LNCAP (cell line): ENCODE measurements around the gene XRCC4.

Source experiments
- TF ChIP-seq, protein P1 (sequence below): fragments of 450-650 bp; IDR thresholded peaks from 2 replicates; pipeline ENCODE4 v1.5.1; 2017; ENCODE audit warnings: mild to moderate bottlenecking

XRCC4 gene

DNA sequence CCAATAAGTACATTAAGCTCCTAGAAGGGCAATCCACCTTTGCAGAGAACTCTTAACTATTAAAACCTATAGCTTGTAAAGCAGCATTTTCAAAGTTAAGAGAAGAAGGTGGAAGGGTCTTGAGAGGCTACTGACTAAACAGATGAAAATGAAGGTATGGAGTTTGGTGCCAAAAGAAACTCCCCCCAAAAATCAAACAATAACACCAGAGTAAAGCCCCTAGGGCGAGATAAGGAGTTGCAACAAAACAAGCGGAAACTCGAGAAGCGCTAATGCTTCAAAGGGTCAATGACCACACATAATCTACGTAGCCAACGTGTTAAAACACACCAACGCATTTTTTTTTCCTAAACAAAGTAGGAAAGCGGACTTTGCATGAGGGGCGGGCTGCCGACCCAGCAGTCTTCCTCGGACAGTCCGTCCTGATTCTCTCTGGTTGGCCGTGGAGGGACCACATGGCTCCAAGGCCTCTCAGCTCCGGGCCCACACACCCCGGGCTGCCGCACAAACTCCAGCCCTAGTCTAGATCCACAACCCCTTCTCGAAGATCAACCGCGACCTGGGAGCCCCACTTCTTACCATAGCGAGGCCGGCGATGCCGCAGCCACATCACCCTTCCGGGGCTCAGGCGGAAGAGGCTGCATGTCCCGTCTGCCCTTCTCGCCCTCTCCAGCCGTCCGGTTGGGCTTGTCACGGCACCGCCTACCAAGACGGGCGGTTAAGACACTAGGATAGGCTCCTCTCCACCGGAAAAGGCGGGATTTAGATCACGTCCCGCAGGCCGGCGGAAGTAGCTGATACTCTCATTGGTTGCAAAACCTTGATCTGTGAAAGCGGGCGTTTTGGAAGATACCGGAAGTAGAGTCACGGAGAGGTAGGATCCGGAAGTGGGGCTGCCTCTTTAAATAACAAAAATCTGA lies at the start of gene XRCC4, which contains the start of gene TMEM167A:
TSS of gene XRCC4 (plus strand) at position 806 of the 920 bp plus-strand sequence. CDS start 27,373 bp downstream, outside the sequence.
TSS of gene TMEM167A (minus strand) at position 653 of the 920 bp plus-strand sequence. CDS start at position 582, 71 bp downstream.
- TF ChIP-seq, protein P1, sequence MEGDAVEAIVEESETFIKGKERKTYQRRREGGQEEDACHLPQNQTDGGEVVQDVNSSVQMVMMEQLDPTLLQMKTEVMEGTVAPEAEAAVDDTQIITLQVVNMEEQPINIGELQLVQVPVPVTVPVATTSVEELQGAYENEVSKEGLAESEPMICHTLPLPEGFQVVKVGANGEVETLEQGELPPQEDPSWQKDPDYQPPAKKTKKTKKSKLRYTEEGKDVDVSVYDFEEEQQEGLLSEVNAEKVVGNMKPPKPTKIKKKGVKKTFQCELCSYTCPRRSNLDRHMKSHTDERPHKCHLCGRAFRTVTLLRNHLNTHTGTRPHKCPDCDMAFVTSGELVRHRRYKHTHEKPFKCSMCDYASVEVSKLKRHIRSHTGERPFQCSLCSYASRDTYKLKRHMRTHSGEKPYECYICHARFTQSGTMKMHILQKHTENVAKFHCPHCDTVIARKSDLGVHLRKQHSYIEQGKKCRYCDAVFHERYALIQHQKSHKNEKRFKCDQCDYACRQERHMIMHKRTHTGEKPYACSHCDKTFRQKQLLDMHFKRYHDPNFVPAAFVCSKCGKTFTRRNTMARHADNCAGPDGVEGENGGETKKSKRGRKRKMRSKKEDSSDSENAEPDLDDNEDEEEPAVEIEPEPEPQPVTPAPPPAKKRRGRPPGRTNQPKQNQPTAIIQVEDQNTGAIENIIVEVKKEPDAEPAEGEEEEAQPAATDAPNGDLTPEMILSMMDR = no peak

GRCh38 chr5:83029912-83030311 lies 47.4 kb upstream of the XRCC4 start:
- TF ChIP-seq, protein P1 = no peak

DNA sequence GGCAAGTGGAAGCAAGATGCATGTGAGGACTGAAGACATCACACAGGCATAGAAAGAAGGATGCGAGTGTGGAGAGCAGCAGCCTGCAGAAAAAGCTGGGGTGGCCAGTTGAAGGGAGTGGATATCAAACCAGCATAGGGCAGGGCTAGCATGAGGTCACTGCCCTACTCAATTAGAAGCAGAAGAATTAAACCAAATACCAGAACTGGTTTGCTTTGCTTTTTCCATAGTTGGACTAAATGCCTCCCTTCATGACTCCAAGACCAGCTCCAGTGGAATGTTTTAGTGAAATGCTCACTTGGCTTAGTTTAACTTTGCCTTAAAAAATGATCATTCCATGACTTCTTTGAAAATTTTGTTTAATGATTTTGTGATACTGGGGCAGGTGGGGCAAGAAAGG lies 46.0 kb upstream of the XRCC4 start:
- TF ChIP-seq, protein P1 = no peak

- TF ChIP-seq, protein P1 = no peak
Measured at GRCh38 chr5:83034036-83034435, 43.3 kb upstream of the XRCC4 start.

- TF ChIP-seq, protein P1 = no peak
Measured at GRCh38 chr5:83034528-83035207, 42.7 kb upstream of the XRCC4 start.

- TF ChIP-seq, protein P1 = no peak
Measured at GRCh38 chr5:83035373-83036100, 41.8 kb upstream of the XRCC4 start.

- TF ChIP-seq, protein P1 = no peak
Measured at GRCh38 chr5:83036991-83037575, 40.3 kb upstream of the XRCC4 start.
